ENCODE results near the gene FARS2.

FARS2 gene

GRCh38 chr6:5388326-5388725, 127.0 kb downstream of the FARS2 start:
- DNase-seq = no peak

- DNase-seq = no peak
Observed at GRCh38 chr6:5389086-5389745, 127.9 kb downstream of the FARS2 start.

GRCh38 chr6:5390177-5390576, 128.9 kb downstream of the FARS2 start:
- DNase-seq = no peak

GRCh38 chr6:5394280-5394679, 133.0 kb downstream of the FARS2 start:
- DNase-seq = no peak

- no peak for DNase-seq
Observed at GRCh38 chr6:5395719-5396118, 134.4 kb downstream of the FARS2 start.

GRCh38 chr6:5398530-5398929, 137.2 kb downstream of the FARS2 start:
- peak; percentile 45 for DNase-seq

- no peak for DNase-seq
Observed at GRCh38 chr6:5399391-5399790, 138.1 kb downstream of the FARS2 start.

- DNase-seq = peak; percentile 6
Observed at GRCh38 chr6:5401845-5402738, 140.8 kb downstream of the FARS2 start.

GRCh38 chr6:5403076-5403475, 141.8 kb downstream of the FARS2 start:
- DNase-seq = no peak

GRCh38 chr6:5403609-5404008, 142.3 kb downstream of the FARS2 start:
- no peak for DNase-seq

- DNase-seq = no peak
Observed at GRCh38 chr6:5405976-5406375, 144.7 kb downstream of the FARS2 start.

GRCh38 chr6:5411414-5411813, 150.1 kb downstream of the FARS2 start:
- no peak for DNase-seq

- no peak for DNase-seq
Observed at GRCh38 chr6:5412017-5412416, 150.7 kb downstream of the FARS2 start.

- DNase-seq = no peak
Observed at GRCh38 chr6:5412663-5413062, 151.3 kb downstream of the FARS2 start.

GRCh38 chr6:5416250-5416649, 154.9 kb downstream of the FARS2 start:
- no peak for DNase-seq

- no peak for DNase-seq
Observed at GRCh38 chr6:5422321-5422915, 161.1 kb downstream of the FARS2 start.

- no peak for DNase-seq
Observed at GRCh38 chr6:5423251-5423650, 161.9 kb downstream of the FARS2 start.

GRCh38 chr6:5424726-5425125, 163.4 kb downstream of the FARS2 start:
- DNase-seq = no peak

- no peak for DNase-seq
Observed at GRCh38 chr6:5425267-5425666, 164.0 kb downstream of the FARS2 start.

GRCh38 chr6:5425797-5426196, 164.5 kb downstream of the FARS2 start:
- DNase-seq = no peak

GRCh38 chr6:5427586-5427985, 166.3 kb downstream of the FARS2 start:
- DNase-seq = no peak

GRCh38 chr6:5433324-5433723, 172.0 kb downstream of the FARS2 start:
- no peak for DNase-seq

- DNase-seq = no peak
Observed at GRCh38 chr6:5435449-5435848, 174.1 kb downstream of the FARS2 start.
